K562 (cell line): ENCODE results near the gene TRIM47. TPM values are rescaled to one million over a fixed set of nuclear protein-coding genes. Genes with fewer than 3 reads are reported as not detected.

Source experiments
- ATF1 ChIP-seq, 2 experiments: fragments of 450-650 bp in 1 of 2; IDR thresholded peaks; 2 replicates each; pipeline ENCODE4 v1.6.1; 2016; ENCODE audit warnings: missing compliant biosample characterization in 1 of 2, missing genetic modification characterization in 1 of 2
- FOXK1 ChIP-seq: sonication (generic); formaldehyde crosslinking; IDR thresholded peaks from 2 replicates; pipeline ENCODE4 v1.8.0; 2022; ENCODE audit warnings: missing genetic modification reagents, mild to moderate bottlenecking, borderline replicate concordance
- HIVEP1 ChIP-seq: fragments of 250-450 bp; sonication (Bioruptor Pico); IDR thresholded peaks from 2 replicates; pipeline ENCODE4 v1.4.0; 2020; ENCODE audit warnings: mild to moderate bottlenecking
- HMBOX1 ChIP-seq: sonication (generic); IDR thresholded peaks from 2 replicates; pipeline ENCODE4 v1.6.1; 2016
- HNRNPH1 ChIP-seq: fragments of 200-400 bp; formaldehyde crosslinking; optimal IDR thresholded peaks from 2 replicates; pipeline ENCODE3; 2017; ENCODE audit warnings: low read depth, mild to moderate bottlenecking, low read length, moderate library complexity
- KLF10 ChIP-seq: fragments of 250-450 bp; sonication (Bioruptor Pico); IDR thresholded peaks from 2 replicates; pipeline ENCODE4 v1.6.1; 2021; ENCODE audit warnings: matching md5 sums
- L3MBTL2 ChIP-seq: fragments of 450-650 bp; IDR thresholded peaks from 2 replicates; pipeline ENCODE4 v1.6.1; 2016; ENCODE audit warnings: mild to moderate bottlenecking, moderate library complexity
- NCOA4 ChIP-seq: fragments of 450-650 bp; IDR thresholded peaks from 2 replicates; pipeline ENCODE4 v1.6.1; 2018; ENCODE audit warnings: mild to moderate bottlenecking; ENCODE audit not compliant: partially characterized antibody
- NFATC3 ChIP-seq: fragments of 450-650 bp; IDR thresholded peaks from 2 replicates; pipeline ENCODE4 v1.6.1; 2017; ENCODE audit warnings: mild to moderate bottlenecking
- NUFIP1 ChIP-seq: fragments of 450-650 bp; IDR thresholded peaks from 2 replicates; pipeline ENCODE4 v1.6.1; 2018; ENCODE audit not compliant: partially characterized antibody
- PHB2 ChIP-seq: fragments of 450-650 bp; IDR thresholded peaks from 2 replicates; pipeline ENCODE4 v1.6.1; 2017; ENCODE audit warnings: low read depth
- PRDM10 ChIP-seq: fragments of 450-650 bp; IDR thresholded peaks from 2 replicates; pipeline ENCODE4 v1.6.1; 2018; ENCODE audit not compliant: partially characterized antibody
- RBM14 ChIP-seq: fragments of 200-400 bp; formaldehyde crosslinking; IDR thresholded peaks from 2 replicates; pipeline ENCODE4 v1.6.1; 2018; ENCODE audit warnings: low read depth, mild to moderate bottlenecking, low read length, moderate library complexity, borderline replicate concordance; ENCODE audit not compliant: insufficient read depth
- SAFB2 ChIP-seq: fragments of 200-400 bp; formaldehyde crosslinking; IDR thresholded peaks from 2 replicates; pipeline ENCODE4 v1.6.1; 2018; ENCODE audit warnings: borderline replicate concordance, low read length, low read depth, moderate library complexity; ENCODE audit not compliant: severe bottlenecking
- SNIP1 ChIP-seq: fragments of 450-650 bp; IDR thresholded peaks from 2 replicates; pipeline ENCODE4 v1.7.1; 2017; ENCODE audit warnings: low read depth, mild to moderate bottlenecking
- SRSF7 ChIP-seq: fragments of 200-400 bp; formaldehyde crosslinking; optimal IDR thresholded peaks from 2 replicates; pipeline ENCODE3; 2017; ENCODE audit warnings: mild to moderate bottlenecking, low read depth, low read length
- SUPT5H ChIP-seq: fragments of 450-650 bp; IDR thresholded peaks from 2 replicates; pipeline ENCODE4 v1.6.1; 2016
- U2AF1 ChIP-seq: fragments of 200-400 bp; formaldehyde crosslinking; optimal IDR thresholded peaks from 2 replicates; pipeline ENCODE3; 2017; ENCODE audit warnings: mild to moderate bottlenecking, low read depth, low read length, moderate library complexity
- USF2 ChIP-seq: sonication (generic); formaldehyde crosslinking; IDR thresholded peaks from 2 replicates; pipeline ENCODE4 v1.5.0; 2020; ENCODE audit warnings: missing genetic modification reagents
- ZBED1 ChIP-seq: IDR thresholded peaks from 2 replicates; pipeline ENCODE4 v1.6.1; 2014
- ZC3H11A ChIP-seq: IDR thresholded peaks from 2 replicates; pipeline ENCODE4 v1.6.1; 2012; ENCODE audit warnings: low read depth, low read length, improper control_type of control experiment
- ZNF431 ChIP-seq: sonication (generic); formaldehyde crosslinking; IDR thresholded peaks from 2 replicates; pipeline ENCODE4 v1.8.0; 2022; ENCODE audit warnings: mild to moderate bottlenecking, missing genetic modification reagents
- ZNF668 ChIP-seq: fragments of 250-450 bp; sonication (Bioruptor Pico); IDR thresholded peaks from 2 replicates; pipeline ENCODE4 v1.8.0; 2022; ENCODE audit warnings: mild to moderate bottlenecking, inconsistent platforms
- ZSCAN32 ChIP-seq: fragments of 450-650 bp; formaldehyde crosslinking; IDR thresholded peaks from 2 replicates; pipeline ENCODE4 v1.4.0; 2020; ENCODE audit warnings: mild to moderate bottlenecking, moderate library complexity
- polyA plus RNA-seq, 8 experiments: library from polyadenylated mRNA; depleted of rRNA in 4 of 8; stranded (reverse) in 5 of 8; unstranded in 3 of 8; fragments of >200 nt; fragmentation: Nextera tagmentation in 2 of 8; fragmentation: Illumina TruSeq in 1 of 8; extraction: Ambion mirVana in 2 of 8; extraction: Trizol in 1 of 8; gene quantifications; 2 replicates each; pipeline versions ENCODE4 v1.2.1 to v1.2.3, GENCODE V29; 2011 to 2014; ENCODE audit warnings: inconsistent platforms in 1 of 8, missing spikeins in 1 of 8
- total RNA-seq, 7 experiments: library from RNA; depleted of rRNA in 6 of 7; stranded (reverse); fragments of >200 nt in 6 of 7; fragmentation: Illumina TruSeq in 2 of 7; extraction: Trizol in 2 of 7; gene quantifications; 2 replicates each; pipeline versions ENCODE4 v1.2.1 to v1.2.3, GENCODE V29; 2011 to 2021; ENCODE audit warnings: low replicate concordance in 1 of 7
- TF ChIP-seq, protein P1 (sequence below), 2 experiments: fragments of 250-450 bp in 1 of 2; fragments of 450-650 bp in 1 of 2; sonication (Bioruptor Pico) in 1 of 2; IDR thresholded peaks; 2 replicates each; pipeline versions ENCODE4 v1.6.1 to v1.8.0; 2016 to 2021; ENCODE audit warnings: mild to moderate bottlenecking in 2 of 2, moderate library complexity in 2 of 2, missing compliant biosample characterization in 1 of 2, missing genetic modification characterization in 1 of 2

The TRIM47 gene
- total and polyA plus RNA-seq, 9 of the 15 experiments (the other 6 are each of a cell fraction or from before 2014, with no cell fraction given): 0.56 to 6.1 (median 3.2) TPM

DNA sequence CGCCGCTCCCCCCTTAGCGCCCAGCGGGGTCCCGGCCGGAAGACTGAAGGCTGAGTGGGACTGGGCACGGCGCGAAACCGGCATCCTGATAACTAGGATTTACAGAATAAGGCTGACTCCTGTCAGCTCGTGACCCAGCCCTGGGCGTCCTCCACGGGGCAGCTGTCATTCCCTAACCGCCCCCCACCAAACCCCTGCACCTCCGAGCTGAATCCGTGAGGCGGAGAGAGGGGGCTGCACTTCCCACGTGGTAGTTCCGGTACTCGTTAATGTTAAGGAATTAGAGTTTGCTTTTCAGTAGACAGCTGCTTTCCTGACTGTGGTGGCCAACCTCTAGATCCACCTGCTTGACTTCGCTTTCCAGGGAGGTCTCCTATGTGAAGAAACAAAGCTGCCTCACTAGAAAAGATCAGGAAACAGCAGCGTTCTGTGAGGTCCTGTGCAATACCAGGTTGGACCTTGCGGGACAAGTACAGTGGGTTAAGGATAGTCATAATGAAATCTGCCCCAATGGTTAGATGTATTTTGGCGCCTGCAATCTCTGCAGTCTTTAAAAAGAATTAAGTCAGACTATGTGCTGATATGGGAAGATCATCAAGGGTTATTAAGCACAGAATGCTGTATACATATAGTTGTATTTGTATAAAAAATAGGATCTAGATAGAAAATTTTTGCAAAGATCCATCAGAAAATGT lies 22.2 kb downstream of the TRIM47 start (continued):
- peak; percentile 24; the same call in 1 of the 2 replicates for TF ChIP-seq HMBOX1
- no peak for TF ChIP-seq ZNF668 (CRISPR knock-in tag)
- TF ChIP-seq PRDM10: no peak
- no peak for TF ChIP-seq SAFB2
- TF ChIP-seq RBM14: no peak
- TF ChIP-seq, protein P1, sequence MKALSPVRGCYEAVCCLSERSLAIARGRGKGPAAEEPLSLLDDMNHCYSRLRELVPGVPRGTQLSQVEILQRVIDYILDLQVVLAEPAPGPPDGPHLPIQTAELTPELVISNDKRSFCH (CRISPR knock-in tag; IDR thresholded peaks at IDR 0.05): no peak
- TF ChIP-seq, protein P1 (tag; IDR thresholded peaks at IDR 0.05): peak; percentile 2; the same call in 1 of the 2 replicates
- no peak for TF ChIP-seq NFATC3
- peak; percentile 49; the same call in 1 of the 2 replicates for TF ChIP-seq ZNF431 (CRISPR knock-in tag)
- no peak for TF ChIP-seq KLF10
- no peak for TF ChIP-seq L3MBTL2
- 0 out of 2 replicates have a peak, but pooled peaks have one; percentile 29 for TF ChIP-seq SUPT5H
- TF ChIP-seq NUFIP1: no peak
- TF ChIP-seq ZBED1: no peak
- no peak for TF ChIP-seq USF2 (CRISPR knock-in tag)
- TF ChIP-seq FOXK1 (CRISPR knock-in tag): no peak
- no peak for TF ChIP-seq U2AF1
- TF ChIP-seq ZSCAN32: no peak
- TF ChIP-seq PHB2: no peak
- TF ChIP-seq HIVEP1: no peak
- no peak for TF ChIP-seq NCOA4
- TF ChIP-seq HNRNPH1: no peak
- TF ChIP-seq SNIP1: no peak
- TF ChIP-seq ZC3H11A: no peak
- no peak for TF ChIP-seq SRSF7
- no peak for TF ChIP-seq ATF1 (CRISPR knock-in tag; IDR thresholded peaks at IDR 0.05)
- TF ChIP-seq ATF1 (tag; IDR thresholded peaks at IDR 0.05): no peak
